Lung (tissue), 12 donors: ENCODE data around the gene DHX58. TPM values are rescaled to one million over a fixed set of nuclear protein-coding genes. Genes with fewer than 3 reads are reported as not detected.

Experiments
- ATAC-seq: fragments of 200-7000 bp; cut with Tn5 transposase; one replicate; pipeline ENCODE4 v1.9.1; 2020; ENCODE audit warnings: moderate number of reproducible peaks; ENCODE audit not compliant: insufficient read depth, low FRiP score
- DNase-seq, 3 donors: peaks; one replicate each; pipeline ENCODE4 v3.0.0-alpha.2; 2013 to 2017
- H3K27ac ChIP-seq, 2 donors: one replicate each; pipeline ENCODE4 v1.5.1; 2013; ENCODE audit warnings: mild to moderate bottlenecking in 2 of 2, moderate library complexity in 2 of 2, control low read depth in 1 of 2, inconsistent platforms in 1 of 2, low read depth in 1 of 2, low read length in 1 of 2
- H3K27me3 ChIP-seq, 3 donors: one replicate each; pipeline ENCODE4 v1.5.1; 2013; ENCODE audit warnings: low read length in 2 of 3; ENCODE audit not compliant: control insufficient read depth in 3 of 3, insufficient read depth in 3 of 3
- H3K36me3 ChIP-seq, 4 donors: one replicate each; pipeline ENCODE4 v1.5.1; 2013; ENCODE audit warnings: low read length in 4 of 4, mild to moderate bottlenecking in 1 of 4, moderate library complexity in 1 of 4; ENCODE audit not compliant: control insufficient read depth in 4 of 4, insufficient read depth in 4 of 4
- H3K4me1 ChIP-seq, 5 donors: one replicate each; pipeline ENCODE4 v1.5.1; 2013; ENCODE audit warnings: low read length in 5 of 5, mild to moderate bottlenecking in 2 of 5, moderate library complexity in 1 of 5; ENCODE audit not compliant: control insufficient read depth in 5 of 5, insufficient read depth in 5 of 5
- H3K4me3 ChIP-seq: one replicate; pipeline ENCODE4 v1.5.1; 2013; ENCODE audit warnings: mild to moderate bottlenecking, control low read depth, moderate library complexity
- H3K9ac ChIP-seq, 2 donors: one replicate each; pipeline ENCODE4 v1.5.1; 2013; ENCODE audit warnings: low read length in 2 of 2, control low read depth in 1 of 2; ENCODE audit not compliant: insufficient read depth in 1 of 2
- H3K9me3 ChIP-seq, 4 donors: one replicate each; pipeline ENCODE4 v1.5.1; 2013; ENCODE audit warnings: low read length in 3 of 4, mild to moderate bottlenecking in 1 of 4, moderate library complexity in 1 of 4; ENCODE audit not compliant: control insufficient read depth in 4 of 4, insufficient read depth in 3 of 4
- WGBS, 2 donors: extraction: QIAGEN DNeasy Blood & Tissue Kit; methylation state at CpG; one replicate each; pipeline ENCODE4 v1.1.7; 2013; 5-methylcytosine and 5-hydroxymethylcytosine counted together
- polyA plus RNA-seq, 2 donors: library from polyadenylated mRNA; stranded (reverse); fragments of 200-250 nt; gene quantifications; one replicate each; pipeline ENCODE4 v1.2.1, GENCODE V29; 2013
- total RNA-seq, 2 donors: library from RNA; depleted of rRNA in 1 of 2; stranded (reverse); fragments of >200 nt in 1 of 2; gene quantifications; one replicate each; pipeline ENCODE4 v1.2.1, GENCODE V29; 2014 to 2021
- TF ChIP-seq, protein P1 (sequence below): IDR thresholded peaks from 2 replicates; pipeline ENCODE4 v1.5.1; 2012; ENCODE audit warnings: mild to moderate bottlenecking; ENCODE audit errors: control extremely low read depth, extremely low read depth
- donor health status: control.
- donor health status: control.
- donor health status: Bipolar disorder and iron deficiency.
- donor health status: healthy.
- donor health status: DM: yes; HTN: yes; CAD: no.

DHX58 gene
- total and polyA plus RNA-seq, 4 donors, result 14.7 to 35.1 (median 25.8) TPM

DNA sequence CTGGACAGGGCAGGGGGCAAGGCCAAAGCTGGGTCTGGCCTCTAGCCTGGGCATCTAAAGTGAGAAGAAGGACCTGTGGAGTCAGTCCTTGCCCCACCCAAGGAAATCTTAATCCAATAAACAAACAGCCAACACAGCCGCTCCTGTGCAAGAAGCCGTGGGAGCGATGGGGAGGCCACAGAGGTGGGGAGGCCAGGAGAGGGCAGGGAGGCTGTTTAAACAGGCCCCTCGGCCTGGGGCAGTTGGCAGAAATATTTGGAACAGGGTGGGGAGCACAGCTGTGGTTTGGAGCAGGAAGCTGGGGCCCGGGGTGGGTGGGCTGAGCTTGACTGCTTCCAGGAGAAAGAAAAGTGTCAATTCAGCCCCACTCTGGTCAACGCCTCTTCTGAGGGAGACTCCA is 19.6 kb downstream of the DHX58 start:
- no peak for ATAC-seq
- Histone ChIP-seq H3K9ac (no peak overlapping the region), H3K36me3 (no peaks in the 10 kb centered on the region), H3K27me3 (peaks cover 0 to 19% (median 10%) of the 10 kb centered on the region in 3 donors), H3K4me3 (no peak overlapping the region), H3K27ac (no peak overlapping the region), H3K9me3 (no peaks in the 10 kb centered on the region), H3K4me1 (peaks cover 0 to 1% (median 0%) of the 10 kb centered on the region in 5 donors)
- WGBS, 2 donors, result 48 to 60% methylated on average over 6 of the region's 6 CpGs
- no peak for DNase-seq
- TF ChIP-seq, protein P1, sequence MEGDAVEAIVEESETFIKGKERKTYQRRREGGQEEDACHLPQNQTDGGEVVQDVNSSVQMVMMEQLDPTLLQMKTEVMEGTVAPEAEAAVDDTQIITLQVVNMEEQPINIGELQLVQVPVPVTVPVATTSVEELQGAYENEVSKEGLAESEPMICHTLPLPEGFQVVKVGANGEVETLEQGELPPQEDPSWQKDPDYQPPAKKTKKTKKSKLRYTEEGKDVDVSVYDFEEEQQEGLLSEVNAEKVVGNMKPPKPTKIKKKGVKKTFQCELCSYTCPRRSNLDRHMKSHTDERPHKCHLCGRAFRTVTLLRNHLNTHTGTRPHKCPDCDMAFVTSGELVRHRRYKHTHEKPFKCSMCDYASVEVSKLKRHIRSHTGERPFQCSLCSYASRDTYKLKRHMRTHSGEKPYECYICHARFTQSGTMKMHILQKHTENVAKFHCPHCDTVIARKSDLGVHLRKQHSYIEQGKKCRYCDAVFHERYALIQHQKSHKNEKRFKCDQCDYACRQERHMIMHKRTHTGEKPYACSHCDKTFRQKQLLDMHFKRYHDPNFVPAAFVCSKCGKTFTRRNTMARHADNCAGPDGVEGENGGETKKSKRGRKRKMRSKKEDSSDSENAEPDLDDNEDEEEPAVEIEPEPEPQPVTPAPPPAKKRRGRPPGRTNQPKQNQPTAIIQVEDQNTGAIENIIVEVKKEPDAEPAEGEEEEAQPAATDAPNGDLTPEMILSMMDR, result no peak

DNA sequence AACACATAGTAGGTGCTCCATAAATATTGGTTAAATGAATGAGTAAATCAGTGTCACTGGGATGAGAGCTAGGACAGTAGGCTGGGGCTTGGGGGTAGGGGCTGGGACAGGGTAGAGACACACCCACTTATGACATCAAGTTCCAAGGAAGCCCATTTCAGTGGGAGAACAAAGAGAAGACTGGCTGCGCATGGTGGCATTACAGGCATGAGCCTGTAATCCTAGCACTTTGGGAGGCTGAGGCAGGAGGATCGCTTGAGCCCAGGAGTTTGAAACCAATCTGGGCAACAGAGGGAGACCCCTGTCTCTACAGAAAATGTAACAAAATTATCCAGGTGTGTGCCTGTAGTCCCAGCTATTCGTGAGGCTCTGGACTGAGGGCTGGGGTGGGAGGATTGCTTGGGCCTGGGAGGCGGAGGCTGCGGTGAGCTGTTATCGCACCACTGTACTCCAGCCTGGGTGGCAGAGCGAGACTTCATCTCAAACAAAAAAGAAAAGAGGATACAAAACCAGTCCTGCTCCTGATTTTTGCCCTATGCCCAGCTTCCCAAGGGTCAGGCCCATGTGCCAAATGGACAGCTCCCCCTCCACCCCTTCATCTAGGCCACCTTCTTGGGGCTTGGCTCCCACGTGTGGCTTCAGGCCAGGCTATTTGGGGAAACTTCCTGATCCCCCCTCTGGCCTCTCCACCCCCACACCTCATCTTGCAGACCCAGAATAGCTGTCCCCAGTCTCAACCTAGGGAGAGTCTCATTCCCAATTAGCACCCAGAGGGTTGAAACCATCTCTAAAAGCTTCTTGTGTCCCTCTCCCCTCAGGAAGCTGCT is 21.3 kb downstream of the DHX58 start:
- no peak overlapping the region for H3K27ac ChIP-seq
- DNase-seq (no peak), ATAC-seq (no peak)
- H3K4me1 ChIP-seq, result peaks cover 0 to 1% (median 0%) of the 10 kb centered on the region in 5 donors
- no peak overlapping the region for H3K9ac ChIP-seq
- TF ChIP-seq, protein P1, result no peak
- H3K4me3 ChIP-seq, result no peak overlapping the region
- WGBS, 2 donors, result 86 to 91% methylated on average over 8 of the region's 8 CpGs
- H3K9me3 ChIP-seq, result no peaks in the 10 kb centered on the region
- peaks cover 0 to 4% (median 2%) of the 10 kb centered on the region in 3 donors for H3K27me3 ChIP-seq
- no peaks in the 10 kb centered on the region for H3K36me3 ChIP-seq

DNA sequence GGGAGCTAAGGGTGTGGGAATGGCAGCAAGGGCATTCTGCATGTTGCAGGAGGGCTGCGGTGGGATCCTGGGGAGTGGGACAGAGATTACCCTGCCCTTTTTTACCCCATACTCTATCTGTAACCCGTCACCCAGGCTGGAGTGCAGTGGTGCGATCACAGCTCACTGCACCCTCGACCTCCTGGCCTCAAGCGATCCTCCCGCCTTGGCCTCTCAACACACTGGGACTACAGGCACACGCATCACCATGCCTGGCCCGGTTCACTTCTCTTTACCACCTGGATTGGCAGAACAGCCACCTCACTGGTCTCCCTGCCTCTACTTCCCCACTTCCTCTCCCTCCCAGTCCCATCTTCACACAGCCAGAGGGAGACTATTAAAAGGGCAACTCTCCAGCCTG is 23.8 kb downstream of the DHX58 start:
- Histone ChIP-seq H3K4me3 (no peak overlapping the region), H3K27ac (no peak overlapping the region), H3K27me3 (peaks cover 0 to 2% (median 0%) of the 10 kb centered on the region in 3 donors), H3K9me3 (no peaks in the 10 kb centered on the region), H3K36me3 (no peaks in the 10 kb centered on the region), H3K4me1 (peaks cover 0 to 1% (median 0%) of the 10 kb centered on the region in 5 donors), H3K9ac (no peak overlapping the region)
- ATAC-seq, result no peak
- 88 to 93% methylated on average over 8 of the region's 8 CpGs for WGBS, 2 donors
- TF ChIP-seq, protein P1, result no peak
- no peak for DNase-seq
